ENCODE measurements around the gene SHE.
"Not testable (repeated sequence)": the region's sequence is repeated elsewhere in the genome, so short reads cannot be mapped to it uniquely, and the experiment has no call there.

SHE gene

DNA sequence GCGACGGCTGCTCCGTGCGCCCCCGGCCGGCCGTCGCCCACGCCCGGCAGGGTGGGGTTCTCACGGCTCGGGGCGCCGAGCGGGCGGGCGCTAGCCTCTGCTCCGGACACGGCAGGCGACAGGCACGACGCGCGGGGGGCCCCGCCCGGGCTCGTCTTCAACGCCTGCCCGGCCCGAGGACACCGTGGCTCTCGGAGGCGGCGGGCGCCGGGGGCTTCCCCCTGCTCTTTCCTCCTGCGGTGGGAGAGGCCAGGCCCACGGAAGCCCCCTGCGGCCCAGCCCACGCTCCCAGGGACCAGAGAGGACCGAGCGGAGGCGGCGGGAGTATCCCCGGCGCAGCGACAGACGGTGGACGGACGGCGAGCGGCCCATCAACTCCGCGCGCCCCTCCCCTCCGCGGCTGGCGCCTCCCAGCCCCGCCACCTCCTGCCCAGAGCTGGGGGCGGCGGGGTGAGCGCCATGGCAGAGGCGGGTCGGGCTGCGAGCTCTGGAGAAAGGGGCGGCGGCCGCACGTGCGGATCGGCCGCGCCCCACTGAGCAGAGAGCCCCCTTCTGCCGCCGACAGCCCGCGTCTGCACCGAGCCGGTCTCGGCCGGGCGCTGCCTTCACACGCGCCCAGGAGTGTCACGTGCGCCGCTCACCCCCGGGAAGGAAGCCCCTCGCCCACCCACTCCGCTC lies at the start of gene SHE, which contains the start of gene TDRD10:
SHE (minus strand) TSS at position 347 of the 678 bp plus-strand sequence. CDS start 386 bp downstream, outside the sequence.
TDRD10 (plus strand) TSS at position 154 of the 678 bp plus-strand sequence. CDS start 4,685 bp downstream, outside the sequence.
- DNase-seq: no peak

DNA sequence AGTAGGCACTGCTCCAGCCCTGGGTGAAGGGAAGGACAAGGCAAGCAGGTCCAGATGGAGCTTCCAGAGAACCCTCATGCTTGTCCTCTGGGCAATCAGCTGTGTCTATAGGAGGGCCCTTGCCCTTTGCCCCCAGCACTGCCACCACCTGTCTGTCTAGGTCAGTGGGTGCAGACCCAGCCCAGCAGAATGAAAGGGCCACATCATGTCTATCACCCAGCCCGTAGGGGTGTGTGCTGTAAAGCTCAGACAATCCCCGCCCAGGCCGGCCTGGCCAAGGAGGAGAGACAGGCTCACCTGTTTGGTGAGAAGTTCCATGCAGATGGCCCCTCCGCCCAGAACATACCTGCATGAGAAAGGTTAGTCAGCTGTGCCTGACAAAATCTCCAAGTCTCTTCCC lies 49.3 kb upstream of the SHE start:
- no peak for DNase-seq

DNA sequence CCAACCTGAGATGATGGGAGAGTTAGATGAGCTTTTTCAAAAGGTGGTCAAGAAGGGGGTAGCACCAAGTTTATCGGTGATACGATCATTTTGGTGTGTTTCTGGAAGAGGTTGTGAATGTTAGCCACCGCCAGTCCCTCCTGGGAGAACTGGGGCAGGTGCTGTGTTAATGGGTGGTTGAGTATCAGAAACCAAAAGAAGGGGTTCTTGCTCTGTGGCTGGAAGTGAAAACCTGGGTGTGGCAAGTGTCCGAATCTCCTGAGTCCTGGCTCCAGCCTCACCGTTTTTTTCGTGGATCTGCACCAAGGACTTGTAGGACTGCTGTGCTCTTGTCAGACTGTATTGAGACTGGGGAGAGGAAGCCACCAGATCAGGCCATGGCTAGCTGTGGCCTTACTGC lies 48.4 kb upstream of the SHE start:
- no peak for DNase-seq

DNA sequence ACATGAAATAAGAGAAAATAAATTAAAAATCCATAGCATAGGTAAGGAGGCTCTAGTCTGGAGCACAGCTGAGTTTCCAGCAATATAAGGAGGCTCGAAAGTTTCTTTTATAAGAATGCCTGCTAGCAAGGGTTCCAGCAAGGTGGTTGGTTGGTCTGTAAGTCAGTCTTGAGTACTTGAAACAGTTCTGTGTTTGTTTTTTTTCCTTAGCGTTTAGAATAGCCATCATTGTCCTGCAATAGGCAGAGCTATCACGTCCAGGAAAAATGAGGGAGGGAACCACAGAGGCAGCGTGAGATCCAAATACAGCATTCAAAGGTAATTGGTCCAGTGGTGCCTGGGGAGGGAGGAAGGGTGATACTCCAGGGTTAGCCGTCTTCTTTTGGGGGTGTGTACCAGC lies 47.9 kb upstream of the SHE start:
- no peak for DNase-seq

- no peak for DNase-seq
Observed at GRCh38 chr1:154549202-154549770, 47.1 kb upstream of the SHE start.

GRCh38 chr1:154548028-154548427 lies 45.8 kb upstream of the SHE start:
- no peak for DNase-seq

- no peak for DNase-seq
Observed at GRCh38 chr1:154547105-154547732, 45.0 kb upstream of the SHE start.

DNA sequence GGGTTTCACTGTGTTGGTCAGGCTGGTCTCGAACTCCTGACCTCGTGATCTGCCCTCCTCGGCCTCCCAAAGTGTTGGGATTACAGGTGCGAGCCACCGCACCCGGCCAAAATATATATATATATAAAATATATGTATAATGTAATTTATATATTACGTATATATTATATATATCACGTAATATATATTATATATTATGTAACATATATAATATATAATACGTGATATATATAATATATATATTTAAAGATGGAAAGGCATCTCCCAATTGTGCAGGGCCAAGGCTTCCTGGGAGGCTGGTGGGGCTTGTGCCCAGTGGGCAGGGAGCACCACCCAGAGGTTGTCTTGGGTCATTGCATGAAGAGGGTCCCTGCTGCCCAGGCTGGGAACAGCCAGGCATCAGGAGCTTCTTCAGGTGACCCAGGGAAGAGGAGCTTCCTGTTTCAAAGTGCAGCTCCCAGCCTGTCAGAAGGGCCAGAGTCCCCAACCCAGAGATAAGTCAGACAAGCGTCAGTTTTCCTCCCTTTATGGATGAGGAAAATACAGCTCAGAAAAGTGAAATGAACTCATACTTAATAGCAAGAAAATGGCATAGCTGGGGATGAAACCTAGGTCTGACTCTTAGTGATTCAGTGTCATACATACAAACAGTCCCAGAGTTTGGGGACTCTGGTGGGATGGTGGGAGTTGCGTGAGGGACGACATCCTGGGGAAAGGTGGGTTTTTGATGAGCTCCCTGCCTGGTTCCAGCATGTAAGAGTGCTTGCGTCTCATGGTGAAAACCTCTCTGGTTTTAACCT lies 44.3 kb upstream of the SHE start:
- peak; percentile 30 for DNase-seq

DNA sequence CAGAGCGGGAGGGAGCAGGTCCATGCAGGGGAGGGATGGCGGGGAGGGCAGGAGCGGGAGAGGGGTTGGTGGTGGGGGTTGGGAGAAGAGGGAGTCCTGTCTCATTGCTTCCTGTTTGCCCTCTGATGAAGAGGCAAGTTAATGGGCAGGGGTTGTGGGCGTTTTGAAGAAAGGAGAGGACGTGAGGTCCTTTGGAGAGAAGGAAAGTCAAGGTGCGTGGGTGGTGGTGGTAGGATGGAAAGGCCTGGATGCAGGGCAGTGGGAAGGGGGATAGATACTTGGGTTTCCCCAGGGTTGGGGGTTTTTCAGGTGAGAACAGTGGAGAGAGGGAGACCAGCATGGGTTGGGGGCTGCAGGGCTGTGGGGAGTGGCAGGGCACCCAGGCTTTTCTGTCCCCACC lies 39.0 kb upstream of the SHE start:
- no peak for DNase-seq

DNA sequence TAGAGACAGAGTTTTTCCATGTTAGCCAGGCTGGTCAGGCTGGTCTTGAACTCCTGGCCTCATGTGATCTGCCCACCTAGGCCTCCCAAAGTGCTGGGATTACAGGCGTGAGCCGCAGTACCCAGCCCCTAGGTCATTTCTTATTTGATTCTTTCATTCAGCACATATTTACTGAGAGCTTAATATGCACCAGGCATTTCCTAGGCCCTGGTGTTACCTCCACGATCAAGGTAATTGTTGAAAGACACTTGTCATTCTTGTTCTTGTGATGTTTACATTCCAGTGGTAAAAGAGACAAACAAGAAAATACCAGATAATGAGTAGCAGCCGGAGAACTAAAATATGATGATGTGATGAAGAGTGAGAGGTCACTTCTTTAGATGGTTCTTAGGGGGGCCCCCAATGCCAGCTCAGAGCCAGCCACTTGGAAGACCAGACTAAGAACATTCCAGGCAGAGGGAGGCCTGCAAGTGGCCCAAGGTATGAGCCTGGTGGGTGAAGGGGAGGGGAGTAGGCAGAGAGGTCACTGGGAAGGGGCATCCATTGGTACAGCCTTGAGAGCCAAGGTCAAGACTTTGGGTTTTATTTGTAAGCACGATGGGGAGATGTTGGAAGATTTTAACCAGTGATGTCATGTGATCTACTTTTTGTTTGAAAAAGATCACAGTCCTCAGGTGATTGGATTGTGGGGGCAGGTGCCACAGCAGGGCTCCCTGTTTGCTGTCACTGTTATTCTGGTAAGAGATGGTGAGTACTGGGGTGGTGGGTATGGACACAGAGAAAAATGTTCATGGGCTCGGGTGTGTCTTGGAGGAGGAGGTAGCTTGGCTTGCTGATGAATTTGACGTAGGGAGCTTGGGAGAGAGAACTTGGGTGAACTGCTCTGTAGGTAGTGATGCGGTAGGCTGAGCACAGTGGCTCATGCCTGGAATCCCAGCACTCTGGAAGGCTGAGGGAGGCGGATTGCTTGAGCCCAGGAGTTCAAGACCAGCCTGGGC lies 37.6 kb upstream of the SHE start:
- DNase-seq: no peak

GRCh38 chr1:154536570-154536969 lies 34.4 kb upstream of the SHE start:
- DNase-seq: no peak

- peak; percentile 57 for DNase-seq
Observed at GRCh38 chr1:154533952-154534844, 32.0 kb upstream of the SHE start.

GRCh38 chr1:154531950-154532349 lies 29.7 kb upstream of the SHE start:
- DNase-seq: not testable (repeated sequence)

GRCh38 chr1:154529308-154529707 lies 27.1 kb upstream of the SHE start:
- DNase-seq: no peak

GRCh38 chr1:154527192-154527591 lies 25.0 kb upstream of the SHE start:
- no peak for DNase-seq

GRCh38 chr1:154524881-154525280 lies 22.7 kb upstream of the SHE start:
- DNase-seq: no peak

DNA sequence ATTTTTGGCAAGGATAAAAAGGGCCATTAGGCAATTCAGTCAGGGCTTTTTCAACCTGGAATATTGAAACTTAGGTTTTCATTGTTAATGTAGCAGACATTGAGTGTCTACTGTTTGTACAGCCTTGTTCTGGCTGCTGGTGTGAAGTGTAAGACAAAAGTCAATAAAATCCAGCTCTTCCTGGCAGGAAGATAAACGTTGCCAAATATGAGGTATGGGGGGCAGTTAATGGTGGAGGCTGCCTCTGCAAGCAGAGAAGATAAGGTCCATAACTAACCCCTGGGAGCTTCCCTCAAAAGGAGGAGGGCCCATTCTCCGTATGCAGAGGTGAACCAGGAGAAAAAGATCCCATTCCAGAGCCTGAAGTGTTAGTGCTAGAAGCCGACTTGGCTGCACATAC lies 19.5 kb upstream of the SHE start:
- no peak for DNase-seq

DNA sequence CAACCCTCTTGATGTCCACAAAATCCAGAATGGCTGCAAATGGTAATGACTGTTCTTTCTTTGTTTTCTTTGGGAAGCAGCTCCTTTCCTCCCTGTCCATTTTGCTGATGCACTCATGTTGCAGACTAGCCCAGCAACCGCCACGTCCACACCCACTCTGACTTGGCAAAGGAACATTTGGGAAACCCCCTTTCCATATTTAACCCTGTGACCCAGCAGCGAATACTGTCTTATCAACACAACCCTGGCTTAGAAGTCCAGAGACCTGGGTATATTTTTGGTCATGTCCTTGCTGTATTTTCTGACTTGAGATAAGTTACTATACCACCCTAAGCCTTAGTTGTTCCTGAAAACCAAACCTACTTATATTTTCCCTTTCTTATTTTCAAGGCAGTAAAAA lies 18.1 kb upstream of the SHE start:
- DNase-seq: no peak

- no peak for DNase-seq
Observed at GRCh38 chr1:154519591-154519991, 17.4 kb upstream of the SHE start.

DNA sequence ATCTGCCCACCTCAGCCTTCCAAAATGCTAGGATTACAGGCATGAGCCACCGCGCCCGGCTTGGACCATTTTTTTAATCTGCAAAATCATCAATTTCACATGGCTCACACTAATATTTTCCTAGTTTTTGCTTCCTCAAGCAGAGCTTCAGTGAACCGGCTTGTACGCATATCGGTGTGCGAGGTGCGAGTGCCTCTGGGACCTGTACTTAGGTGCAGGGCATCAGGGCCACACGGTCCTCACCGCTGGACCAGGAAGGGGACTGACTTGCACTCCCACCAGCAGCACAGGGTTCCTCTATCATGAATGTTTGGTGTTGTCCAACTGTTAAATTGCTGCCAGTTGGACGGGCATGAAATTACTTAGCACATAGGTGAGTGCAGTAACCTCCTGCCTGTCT lies 15.4 kb upstream of the SHE start:
- DNase-seq: no peak

- DNase-seq: no peak
Observed at GRCh38 chr1:154514066-154514553, 11.9 kb upstream of the SHE start.

Measured in NCI-H2171 (cell line).